ENCODE data around the gene PDSS2. TPM values are rescaled to one million over a fixed set of nuclear protein-coding genes. Genes with fewer than 3 reads are reported as not detected.
"Not testable (repeated sequence)": the region's sequence is repeated elsewhere in the genome, so short reads cannot be mapped to it uniquely, and the experiment has no call there.

PDSS2 gene
- total RNA-seq, 1 donor from 2014 or later: 7.8 TPM

DNA sequence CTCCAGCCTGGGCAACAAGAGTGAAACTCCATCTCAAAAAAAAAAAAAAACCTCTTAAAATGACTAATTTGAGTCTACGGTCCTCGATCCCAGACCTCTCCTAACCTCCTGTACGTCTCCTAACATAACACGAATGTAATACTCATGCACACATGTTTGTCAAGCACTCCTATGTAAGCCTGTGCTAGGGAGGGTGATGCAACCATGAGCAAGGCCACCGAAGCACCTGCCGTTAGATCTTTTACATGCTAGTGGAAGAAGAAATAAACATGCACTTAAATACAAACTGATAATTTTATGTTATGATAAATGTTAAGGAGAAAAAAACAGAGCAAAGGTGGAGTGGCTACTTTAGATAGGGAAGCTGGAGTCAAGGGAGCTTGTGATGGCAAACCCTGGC is 271.7 kb downstream of the PDSS2 start:
- DNase-seq (ENCODE audit: extremely low read depth, low read depth, low spot score): no peak

DNA sequence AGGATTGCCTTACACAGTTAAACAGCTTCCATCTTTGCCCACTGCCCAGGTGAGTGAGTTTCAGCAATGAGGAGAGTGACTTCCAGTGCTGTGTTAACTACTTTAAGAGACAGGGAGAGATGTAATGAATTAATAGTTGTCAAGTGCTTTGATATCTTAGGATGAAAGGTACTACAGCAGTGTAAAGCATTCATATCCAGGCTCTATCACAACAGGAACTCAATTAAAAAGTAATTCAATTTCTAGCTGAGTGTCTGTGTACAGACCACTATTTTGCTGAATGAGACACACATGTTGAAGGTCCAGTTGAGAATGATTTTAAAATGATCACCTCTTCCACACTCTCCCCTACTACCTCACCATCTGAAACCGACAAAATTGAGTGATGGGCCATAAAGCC is 273.3 kb downstream of the PDSS2 start:
- no peak for DNase-seq (ENCODE audit: extremely low read depth, low read depth, low spot score)

DNA sequence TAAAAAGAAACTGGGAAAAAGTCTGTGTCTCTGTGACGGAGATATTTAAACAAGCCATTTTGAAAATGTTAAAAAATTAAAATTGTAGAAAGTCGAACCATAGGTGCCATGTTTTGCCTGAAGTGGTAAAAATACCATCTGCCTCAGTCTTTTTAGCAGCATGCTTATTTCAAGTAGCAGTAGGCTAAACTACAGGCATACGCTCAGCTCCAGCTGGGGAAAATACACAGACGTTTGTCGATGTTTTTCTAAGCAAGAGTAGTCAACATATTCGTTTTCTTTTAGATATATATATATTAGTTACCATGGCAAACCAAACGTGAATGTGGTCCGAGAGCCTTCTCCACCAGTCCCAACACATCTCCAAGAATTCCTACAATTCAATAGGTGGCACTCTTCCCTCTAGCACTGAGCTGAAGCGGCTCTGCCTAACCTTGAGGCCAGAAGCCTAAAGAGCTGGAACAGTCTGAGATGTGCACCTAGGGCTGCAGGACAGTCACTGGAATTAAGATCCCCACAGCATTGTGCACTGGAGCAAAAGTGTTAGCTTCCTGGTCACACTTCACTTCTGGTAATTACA is 273.9 kb downstream of the PDSS2 start:
- no peak for DNase-seq (ENCODE audit: extremely low read depth, low read depth, low spot score)

DNA sequence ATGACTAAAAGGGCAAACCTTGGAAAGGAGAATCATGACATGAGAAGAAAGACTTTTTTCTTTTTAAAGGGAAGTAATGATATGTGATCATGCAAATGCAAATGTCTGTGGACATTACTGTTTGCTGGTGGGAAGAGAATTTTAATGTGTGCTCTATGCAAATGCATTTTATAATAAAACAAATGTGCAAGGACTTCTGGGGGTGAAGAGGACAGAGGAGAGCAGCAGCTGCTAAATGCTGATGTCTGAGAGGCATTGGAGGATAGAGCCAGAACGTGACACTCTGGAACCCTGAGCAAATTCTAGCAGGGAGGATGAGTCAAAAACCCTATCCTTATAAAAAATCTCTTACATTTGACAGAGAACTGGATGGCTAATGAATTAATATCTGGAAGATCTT is 274.9 kb downstream of the PDSS2 start:
- DNase-seq (ENCODE audit: extremely low read depth, low read depth, low spot score): no peak

DNA sequence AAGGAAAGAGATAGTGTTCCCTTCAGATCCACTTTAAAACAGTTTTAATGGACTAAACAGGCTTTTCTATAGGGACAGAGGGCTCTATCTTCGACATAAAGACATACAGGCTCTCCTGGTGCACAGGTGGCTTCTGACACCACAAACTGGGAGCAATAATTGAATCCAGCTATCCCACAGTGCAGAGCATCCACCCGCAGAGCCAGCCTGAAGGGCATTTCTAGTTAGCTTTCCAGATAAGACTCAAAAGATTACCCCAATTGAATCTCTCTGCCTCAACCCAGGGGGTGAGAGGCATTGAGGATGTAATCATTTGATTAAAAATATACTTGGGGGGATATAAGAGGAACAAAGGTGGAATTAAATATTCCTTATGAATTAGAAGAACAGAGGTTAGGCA is 279.3 kb downstream of the PDSS2 start:
- DNase-seq (ENCODE audit: extremely low read depth, low read depth, low spot score): no peak

DNA sequence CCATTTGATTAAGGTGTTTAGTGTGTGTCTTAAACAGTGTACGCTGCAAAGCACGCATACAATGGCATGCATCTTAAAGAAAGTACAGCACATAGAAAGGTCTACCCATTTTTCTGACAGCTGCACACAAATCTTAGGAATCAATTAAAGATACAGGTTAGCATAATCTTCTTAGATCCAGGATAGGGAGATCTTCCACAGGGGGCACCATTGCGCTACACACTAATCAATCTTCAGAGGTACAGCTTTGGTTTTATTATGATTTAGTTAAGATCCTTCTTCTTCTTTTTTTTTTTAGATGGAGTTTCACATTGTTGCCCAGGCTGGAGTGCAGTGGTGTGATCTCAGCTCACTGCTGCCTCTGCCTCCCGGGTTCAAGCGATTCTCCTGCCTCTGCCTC is 280.4 kb downstream of the PDSS2 start:
- no peak for DNase-seq (ENCODE audit: extremely low read depth, low read depth, low spot score)

DNA sequence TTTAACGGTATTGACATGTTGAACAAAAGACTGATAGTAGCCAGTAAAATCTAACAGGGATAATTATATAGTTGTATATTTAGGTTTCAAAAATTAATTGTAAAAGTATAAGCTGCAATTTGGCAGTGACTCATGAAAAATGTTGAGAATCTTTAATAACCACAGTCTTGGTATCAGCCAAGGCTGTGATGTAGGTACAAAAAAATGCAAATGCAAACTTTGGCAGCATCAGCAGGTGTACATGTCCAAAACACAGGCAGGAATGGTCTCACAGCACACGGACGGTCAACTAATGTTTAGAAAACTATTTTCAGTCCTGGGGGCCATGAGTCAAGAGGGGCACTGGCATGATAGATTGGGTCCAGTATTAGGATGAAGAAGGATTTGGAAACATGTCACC is 285.6 kb downstream of the PDSS2 start:
- DNase-seq (ENCODE audit: extremely low read depth, low read depth, low spot score): no peak

DNA sequence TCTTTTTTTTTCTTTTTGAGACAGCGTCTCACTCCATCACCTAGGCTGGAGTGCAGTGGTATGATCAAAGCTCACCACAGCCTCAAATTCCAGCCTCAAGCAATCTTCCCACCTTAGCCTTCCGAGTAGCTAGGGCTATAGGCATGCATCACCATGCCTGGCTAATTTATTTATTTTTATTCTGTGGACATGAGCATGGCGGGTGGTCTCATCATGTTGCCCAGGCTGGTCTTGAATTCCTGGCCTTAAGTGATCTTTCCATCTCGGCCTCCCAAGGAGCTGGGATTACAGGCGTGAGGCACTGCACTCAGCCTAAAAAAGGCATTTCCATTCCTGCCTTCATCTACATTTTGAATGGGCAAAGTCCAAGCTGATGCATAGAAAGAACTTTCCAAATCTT is 287.9 kb downstream of the PDSS2 start:
- no peak for DNase-seq (ENCODE audit: extremely low read depth, low read depth, low spot score)

DNA sequence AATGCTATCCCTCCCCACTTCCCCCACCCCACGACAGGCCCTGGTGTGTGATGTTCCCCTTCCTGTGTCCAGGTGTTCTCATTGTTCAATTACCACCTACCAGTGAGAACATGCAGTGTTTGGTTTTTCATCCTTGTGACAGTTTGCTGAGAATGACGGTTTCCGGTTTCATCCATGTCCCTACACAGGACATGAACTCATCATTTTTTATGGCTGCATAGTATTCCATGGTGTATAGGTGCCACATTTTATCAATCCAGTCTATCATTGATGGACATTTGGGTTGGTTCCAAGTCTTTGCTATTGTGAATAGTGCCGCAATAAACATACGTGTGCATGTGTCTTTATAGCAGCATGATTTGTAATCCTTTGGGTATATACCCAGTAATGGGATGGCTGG is 295.1 kb downstream of the PDSS2 start:
- DNase-seq (ENCODE audit: extremely low read depth, low read depth, low spot score): not testable (repeated sequence)

DNA sequence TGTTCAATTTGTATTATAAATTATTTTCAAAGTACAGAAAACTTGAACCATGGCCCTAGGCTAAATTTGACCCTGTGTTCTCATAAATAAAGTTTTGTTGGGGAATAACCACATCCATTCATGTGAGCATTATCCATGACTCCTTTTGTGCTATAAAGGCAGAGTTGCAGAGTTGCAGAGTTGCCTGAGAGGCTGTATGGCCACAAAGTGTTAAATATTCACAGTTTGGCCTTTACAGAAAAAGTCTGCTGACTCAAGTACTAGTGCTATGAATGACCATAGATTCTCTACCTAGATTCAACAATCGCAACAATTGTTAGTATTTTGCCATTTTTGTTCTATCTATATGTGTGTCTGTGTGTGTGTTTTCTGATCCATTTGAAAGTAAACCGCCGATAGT is 297.8 kb downstream of the PDSS2 start:
- no peak for DNase-seq (ENCODE audit: extremely low read depth, low read depth, low spot score)

DNA sequence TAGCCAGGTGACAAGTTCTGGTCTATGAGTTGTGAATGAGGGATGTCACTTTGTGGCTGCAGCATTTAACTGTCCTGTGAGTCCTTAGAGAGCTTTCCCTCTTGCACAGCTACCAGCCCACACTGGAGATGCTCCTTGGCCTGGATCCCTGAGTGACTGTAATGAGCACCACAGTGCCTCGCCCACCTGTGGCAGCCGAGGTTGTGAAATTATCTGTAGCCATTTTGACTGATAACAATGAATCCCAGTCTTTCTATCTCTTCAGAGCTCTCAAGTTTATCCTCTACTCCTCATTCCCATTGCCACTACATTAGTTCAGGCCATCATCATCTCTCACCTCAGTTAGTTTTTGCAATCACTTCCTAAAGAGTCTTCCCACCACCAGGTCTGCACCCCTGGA is 302.7 kb downstream of the PDSS2 start:
- DNase-seq (ENCODE audit: extremely low read depth, low read depth, low spot score): no peak

DNA sequence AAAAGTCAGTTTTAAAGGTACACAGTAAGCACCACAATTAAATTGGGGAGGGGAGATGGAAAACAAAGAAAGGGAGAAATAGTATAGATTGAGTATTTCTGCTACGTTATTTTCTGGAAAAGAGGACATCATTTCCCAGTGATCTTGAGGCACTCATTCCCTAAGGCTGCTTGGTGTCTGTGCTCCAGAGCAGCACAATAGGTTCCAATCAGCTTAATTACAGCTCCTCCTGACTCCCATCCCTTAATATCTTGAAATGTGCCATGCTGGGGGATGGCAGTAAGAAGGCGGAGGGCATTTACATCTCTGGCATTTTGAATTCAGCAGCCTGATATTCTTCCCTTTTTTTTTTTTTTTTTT is 304.6 kb downstream of the PDSS2 start:
- no peak for DNase-seq (ENCODE audit: extremely low read depth, low read depth, low spot score)

DNA sequence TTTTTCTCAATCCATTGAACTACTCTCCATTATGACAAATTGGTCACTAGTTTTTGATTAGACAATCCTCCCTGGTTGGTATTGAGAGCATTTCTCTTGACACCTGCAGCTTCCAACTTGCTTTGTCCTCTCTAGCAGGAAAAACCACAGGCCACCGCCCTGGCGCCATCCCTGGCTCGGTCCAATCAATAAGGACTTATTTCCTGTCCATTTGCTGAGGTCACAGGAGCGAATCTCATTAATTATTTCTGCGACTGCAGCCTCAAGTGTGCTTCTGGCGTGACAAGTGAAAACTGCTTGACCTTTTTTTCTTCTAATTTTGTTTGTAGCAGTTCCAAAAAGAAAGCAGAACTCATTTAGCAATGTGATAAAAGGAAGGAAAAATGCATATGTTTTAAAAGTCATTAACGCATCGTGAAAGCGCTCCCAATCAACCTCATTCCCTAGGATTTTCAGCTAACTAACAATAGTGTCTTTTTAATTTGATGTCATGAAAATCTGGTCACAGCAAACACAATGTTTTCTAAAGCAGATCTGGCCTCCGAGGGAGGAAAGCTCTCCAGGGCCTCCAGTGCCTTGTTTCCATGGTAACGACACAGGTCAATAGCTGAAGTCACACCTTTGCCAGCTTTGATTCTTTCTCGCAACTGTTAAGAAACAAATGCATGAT is 305.1 kb downstream of the PDSS2 start:
- no peak for DNase-seq (ENCODE audit: extremely low read depth, low read depth, low spot score)

DNA sequence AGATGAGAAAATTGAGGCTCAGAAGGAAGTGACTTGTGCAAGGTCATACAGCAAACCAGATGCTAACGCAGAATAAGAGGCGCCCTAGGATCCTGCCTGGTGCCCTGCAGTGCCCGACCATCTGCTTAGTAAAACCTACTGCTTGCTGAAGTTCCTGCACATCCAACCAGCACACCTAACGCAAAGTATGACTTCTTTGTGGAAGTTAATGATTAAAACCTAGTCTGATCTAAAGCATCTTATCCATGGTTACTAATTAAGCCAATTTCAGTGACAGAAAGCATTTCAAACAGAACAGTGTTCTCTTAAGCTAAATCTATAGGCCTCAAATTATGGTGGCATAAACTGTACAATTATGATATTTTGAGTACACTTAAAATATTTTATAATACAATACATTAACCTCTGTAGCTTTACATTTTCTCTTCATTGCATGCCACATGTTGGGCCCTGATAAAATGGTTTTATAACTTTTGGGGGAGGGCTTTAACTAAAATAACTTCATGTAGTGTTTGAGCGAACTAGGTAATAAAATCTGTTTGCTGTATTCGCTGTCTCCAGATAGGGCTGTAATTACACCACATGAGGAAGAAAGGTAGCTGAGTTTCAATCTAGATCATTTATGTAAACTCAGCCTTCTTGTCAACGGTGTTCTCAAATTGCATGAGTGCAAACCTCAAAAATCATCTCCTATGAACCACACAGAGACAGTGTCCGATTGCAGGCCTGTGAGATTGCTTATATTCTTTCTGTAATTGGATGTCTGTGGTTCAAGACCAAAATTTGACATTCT is 306.5 kb downstream of the PDSS2 start:
- no peak for DNase-seq (ENCODE audit: extremely low read depth, low read depth, low spot score)

DNA sequence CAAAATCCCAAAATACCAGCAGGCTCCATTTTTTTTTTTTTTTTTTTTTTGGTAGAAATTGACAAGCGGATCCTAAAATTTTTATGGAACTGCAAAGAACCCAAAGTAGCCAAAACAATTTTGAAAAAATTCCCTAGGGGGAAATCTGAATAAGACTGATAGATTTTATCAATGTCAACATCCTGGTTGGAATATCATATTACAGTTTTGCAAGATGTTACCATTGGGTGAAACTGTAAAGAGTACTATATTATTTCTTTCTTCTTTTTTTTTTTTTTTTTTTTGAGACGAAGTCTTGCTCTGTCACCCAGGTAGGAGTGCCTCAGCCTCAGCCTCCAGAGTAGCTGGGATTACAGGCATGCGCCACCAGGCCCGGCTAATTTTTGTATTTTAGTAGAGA is 314.7 kb downstream of the PDSS2 start:
- no peak for DNase-seq (ENCODE audit: extremely low read depth, low read depth, low spot score)

DNA sequence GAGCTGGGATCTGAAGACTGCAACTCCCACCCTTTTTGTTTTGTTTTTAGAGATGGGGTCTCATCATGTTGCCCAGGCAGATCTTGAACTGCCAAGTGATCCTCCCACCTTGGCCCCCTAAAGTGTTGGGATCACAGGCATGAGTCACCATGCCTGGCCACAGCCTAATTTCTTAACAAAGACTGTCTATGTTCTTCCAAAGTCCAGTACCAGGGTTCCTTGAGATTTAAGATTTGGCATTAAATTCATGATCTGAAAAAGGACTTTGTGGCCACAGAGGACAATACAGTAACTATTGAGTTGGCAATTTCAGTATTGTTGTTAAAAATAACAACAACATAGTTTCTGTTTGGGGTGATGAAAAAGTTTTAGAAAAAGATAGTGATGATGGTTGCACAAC is 315.4 kb downstream of the PDSS2 start:
- no peak for DNase-seq (ENCODE audit: extremely low read depth, low read depth, low spot score)

DNA sequence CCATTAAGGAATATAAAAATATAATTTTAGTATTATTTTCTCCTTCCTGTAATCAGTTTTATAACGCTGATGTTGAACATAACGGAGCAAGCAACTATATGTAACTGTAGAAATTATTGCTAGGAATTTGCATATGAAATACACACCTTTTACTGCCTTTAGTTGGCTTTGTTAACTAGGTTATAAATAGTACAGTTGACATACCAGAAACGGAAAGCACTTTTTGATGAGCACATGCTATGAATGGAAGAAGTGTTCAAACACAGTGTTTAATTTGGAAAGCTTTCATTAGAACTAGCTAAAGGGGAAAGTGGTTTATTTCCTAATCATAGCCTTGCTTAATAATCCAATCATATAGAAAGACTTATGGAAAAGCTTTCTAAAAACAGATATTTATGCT is 318.8 kb downstream of the PDSS2 start:
- DNase-seq (ENCODE audit: extremely low read depth, low read depth, low spot score): no peak

DNA sequence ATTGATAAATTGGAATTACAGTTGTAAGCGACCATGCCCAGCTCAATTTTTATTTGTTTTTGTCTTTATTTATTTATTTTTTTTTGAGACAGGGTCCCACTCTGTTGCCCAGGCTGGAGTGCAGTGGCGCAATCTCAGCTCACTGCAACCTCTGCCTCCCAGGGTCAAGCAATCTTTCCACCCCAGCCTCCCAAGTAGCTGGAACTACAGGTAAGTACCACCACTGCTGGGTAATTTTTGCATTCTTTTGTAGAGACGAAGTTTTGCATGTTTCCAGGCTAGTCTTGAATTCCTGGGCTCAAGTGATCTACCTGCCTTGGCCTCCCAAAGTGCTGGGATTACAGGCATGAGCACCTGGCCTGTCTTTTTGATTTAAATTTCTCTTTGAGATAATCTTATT is 323.0 kb downstream of the PDSS2 start:
- DNase-seq (ENCODE audit: extremely low read depth, low read depth, low spot score): not testable (repeated sequence)

DNA sequence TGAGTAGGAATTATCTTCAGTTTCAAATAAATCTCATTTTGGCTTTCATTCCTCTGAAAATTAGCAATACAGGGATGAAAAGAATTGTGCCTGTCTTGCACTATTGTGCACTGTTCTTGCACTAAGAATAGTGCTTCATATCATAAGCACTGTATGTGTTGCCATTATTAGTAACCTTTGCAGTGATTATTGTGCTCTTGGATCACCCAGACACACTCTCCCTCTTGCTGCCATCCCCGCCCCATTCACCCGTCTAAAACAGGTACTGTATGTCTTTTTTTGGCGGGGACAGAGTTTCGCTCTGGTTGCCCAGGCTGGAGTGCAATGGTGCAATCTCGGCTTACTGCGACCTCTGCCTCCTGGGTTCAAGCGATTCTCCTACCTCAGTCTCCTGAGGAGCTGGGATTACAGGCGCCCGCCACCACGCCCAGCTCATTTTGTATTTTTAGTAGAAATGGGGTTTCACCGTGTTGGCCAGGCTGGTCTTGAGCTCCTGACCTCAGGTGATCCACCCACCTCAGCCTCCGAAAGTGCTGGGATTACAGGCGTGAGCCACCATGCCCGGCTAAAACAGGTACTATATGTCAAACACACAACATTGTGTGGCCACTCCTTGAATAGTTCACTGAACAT is 324.2 kb downstream of the PDSS2 start:
- not testable (repeated sequence) for DNase-seq (ENCODE audit: extremely low read depth, low read depth, low spot score)

DNA sequence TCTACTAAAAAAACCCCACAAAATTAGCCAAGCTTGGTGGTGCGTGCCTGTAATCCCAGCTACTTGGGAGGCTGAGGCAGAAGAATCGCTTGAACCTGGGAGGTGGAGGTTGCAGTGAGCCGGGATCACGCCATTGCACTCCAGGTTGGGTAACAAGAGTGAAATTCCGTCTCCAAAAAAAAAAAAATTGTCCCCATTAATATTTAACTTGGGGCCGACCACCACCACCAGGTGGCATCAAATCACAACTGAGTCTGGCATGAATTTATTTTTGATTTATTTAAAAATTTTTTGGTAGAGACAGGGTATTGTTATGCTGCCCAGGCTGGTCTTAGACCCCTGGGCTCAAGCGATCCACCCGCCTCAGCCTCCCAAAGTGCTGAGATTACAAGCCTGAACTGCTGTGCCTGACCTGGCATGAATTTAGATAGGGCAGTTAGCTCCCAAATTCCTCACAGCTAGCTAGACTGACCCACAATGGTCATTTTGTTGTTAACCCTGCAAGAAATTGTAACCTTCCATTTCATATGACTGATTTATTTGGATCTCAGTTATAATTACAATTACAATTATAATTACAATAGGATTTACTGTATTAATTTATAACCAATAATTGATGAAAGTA is 326.9 kb downstream of the PDSS2 start:
- DNase-seq (ENCODE audit: extremely low read depth, low read depth, low spot score): no peak

DNA sequence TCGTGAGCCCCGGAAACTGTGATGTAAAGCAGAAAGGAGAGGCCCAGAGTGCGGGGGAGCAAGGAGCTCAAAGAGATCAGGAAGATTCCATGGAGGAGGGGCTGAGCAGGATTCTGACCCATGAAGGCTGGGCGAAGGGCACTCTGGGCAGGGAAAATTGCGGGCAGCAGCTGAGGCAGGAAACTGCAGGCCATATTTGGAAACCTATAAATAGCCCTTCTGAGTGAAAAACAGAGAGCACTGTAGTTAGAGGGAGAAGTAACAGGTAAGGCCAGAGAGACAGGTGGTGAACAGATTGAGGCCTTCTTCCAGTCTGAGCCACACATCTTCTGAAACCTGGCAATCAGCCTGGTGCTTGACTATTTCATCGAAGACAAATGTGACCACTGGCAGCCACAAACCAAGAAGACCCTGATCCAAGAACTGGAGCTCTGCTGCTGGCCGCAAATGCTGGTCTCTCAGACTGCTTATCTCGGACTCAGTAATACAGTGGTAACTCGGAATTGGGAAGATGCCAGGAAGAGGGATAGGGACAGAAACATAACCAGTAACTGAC is 329.9 kb downstream of the PDSS2 start:
- no peak for DNase-seq (ENCODE audit: extremely low read depth, low read depth, low spot score)

Measured in glomerular endothelial cell (primary cell).